DMS153 treated with DMSO at 0.1 percent for 48 hours (cell line): Measurements from ENCODE around the gene EXOG.

Experiments
- DNase-seq: peaks from one replicate; lab custom pipeline; 2025; ENCODE audit not compliant: unreplicated experiment; lab: John Stamatoyannopoulos, UW

Gene EXOG

GRCh38 chr3:38472342-38472741, 23.8 kb upstream of the EXOG start:
- DNase-seq: no peak

- DNase-seq: no peak
Measured at GRCh38 chr3:38473229-38473628, 22.9 kb upstream of the EXOG start.

GRCh38 chr3:38474928-38475605, 21.1 kb upstream of the EXOG start:
- DNase-seq: no peak

GRCh38 chr3:38475716-38476115, 20.4 kb upstream of the EXOG start:
- DNase-seq: no peak

DNA sequence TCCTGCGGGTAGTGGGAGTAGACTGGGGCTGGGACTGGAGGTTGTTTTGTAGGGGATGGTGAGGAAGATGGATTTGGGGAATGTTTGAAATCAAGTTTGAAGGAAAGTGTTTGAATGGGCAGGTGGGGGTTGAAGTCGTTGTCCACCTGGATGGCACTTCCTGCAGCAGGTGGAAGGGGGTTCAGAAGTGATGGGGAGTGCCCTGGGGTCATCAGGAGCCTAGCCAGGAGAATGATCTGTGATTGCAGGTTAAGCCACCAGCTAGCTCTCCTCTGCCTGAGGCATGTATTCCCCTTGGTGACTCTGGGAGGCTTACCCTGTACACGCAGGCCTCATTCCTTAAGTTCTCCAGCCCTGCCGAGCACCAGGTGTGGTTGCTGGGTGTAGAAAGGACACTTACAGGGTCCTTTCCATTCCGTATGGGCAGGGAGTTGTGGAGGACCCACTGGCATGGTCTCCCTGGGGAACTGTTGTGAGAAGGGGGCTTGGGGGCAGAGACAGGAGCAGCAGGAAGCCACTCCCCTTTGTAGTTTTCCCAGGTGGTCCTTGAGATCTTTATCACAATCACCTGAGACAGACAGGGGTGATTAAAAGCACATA, 19.9 kb upstream of the EXOG start:
- DNase-seq: no peak

DNA sequence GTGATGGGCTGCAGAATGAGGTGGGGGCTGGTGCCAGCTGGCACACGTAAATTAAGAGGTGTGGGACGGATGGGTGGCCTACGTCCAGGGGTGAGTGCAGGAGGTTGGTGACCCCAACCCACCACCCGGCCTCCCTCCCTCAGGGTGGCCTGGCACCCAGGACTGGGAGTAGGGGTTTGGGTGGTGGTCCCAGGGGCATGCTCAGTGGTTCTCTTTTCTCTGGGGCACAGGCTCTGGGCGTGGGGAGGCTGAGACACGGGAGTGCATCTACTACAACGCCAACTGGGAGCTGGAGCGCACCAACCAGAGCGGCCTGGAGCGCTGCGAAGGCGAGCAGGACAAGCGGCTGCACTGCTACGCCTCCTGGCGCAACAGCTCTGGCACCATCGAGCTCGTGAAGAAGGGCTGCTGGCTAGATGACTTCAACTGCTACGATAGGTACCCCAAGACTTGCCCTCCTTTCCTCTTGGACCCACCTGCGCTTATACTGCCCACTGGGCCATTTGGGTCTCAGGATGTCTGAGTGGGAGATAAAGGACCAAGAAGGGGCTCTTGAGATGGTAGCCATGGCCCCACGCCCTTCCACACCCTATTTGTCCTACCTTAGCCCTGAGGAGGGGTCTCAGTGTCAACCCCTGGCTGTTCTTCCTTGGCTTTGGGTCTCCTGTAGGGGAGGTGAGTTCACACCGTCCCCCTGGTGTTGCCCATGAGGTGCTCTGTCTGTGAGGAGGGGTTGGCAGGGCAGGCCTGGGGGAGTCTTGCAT, 18.9 kb upstream of the EXOG start:
- DNase-seq: no peak

DNA sequence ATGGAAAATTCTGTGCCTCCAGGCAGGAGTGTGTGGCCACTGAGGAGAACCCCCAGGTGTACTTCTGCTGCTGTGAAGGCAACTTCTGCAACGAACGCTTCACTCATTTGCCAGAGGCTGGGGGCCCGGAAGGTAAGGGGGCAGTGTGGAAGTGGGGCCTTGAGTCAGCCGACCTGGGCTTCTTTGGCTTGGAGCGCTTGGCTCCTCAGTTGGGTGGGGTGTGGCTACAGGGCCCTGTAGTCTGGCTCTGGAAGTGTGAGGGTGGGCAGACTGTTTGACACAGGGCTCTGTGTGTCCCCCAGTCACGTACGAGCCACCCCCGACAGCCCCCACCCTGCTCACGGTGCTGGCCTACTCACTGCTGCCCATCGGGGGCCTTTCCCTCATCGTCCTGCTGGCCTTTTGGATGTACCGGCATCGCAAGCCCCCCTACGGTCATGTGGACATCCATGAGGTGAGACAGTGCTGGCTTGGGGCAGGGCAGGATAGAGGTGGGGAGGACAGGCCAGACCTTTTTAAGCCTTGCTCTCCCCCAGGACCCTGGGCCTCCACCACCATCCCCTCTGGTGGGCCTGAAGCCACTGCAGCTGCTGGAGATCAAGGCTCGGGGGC, 18.2 kb upstream of the EXOG start:
- no peak for DNase-seq

DNA sequence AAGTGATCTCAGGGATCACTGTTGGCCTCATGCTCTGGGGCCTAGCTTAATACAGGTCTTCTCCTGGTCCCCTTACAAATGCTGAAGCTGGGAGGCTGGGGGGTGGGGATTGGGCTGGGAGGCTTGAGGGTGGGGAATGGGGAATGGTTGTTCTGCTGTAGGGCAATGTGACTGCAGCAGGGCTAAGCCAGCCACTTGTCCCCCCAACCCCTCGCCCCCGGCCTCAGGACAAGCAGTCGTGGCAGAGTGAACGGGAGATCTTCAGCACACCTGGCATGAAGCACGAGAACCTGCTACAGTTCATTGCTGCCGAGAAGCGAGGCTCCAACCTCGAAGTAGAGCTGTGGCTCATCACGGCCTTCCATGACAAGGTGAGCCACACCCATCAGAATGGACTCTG, 17.2 kb upstream of the EXOG start:
- DNase-seq: no peak

- peak; percentile 3 for DNase-seq
Measured at GRCh38 chr3:38479431-38480092, 16.6 kb upstream of the EXOG start.

DNA sequence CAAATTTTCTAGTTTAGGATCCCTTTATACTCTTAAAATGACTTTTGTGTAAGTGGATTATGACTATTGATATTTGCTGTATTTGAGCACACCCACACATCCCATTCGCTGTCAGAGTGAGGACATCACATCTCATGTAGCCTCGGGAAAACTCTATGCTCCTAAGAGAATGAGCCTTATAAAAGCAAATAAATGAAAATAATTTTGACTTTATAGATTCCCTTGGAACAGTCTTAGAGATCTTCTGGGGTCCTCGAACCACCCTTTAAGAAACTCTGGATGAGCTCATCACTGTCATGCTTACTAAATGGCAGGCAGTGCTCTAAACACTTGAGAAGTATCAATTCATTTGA, 16.1 kb upstream of the EXOG start:
- DNase-seq: no peak

DNA sequence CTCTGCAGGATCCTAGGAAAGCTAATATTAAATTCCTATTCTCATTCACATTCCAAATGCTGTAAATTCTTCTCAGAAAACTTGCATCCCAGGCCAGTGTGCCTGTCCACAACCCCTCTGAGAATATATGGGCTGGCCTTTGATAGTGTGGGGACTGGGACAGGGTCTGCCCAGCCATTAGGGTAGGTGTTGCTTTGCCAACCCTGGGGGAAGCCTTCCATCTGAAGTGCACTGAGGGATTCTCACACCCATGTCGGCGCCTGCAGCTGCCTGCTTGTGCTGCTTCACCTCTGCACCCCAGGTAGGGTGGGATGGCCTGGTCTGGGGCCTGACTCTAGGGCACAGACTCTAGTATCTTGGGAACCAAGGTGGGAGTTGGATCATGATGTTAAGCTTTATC, 15.2 kb upstream of the EXOG start:
- no peak for DNase-seq

GRCh38 chr3:38482951-38483350, 13.2 kb upstream of the EXOG start:
- DNase-seq: no peak

GRCh38 chr3:38487323-38487722, 8.8 kb upstream of the EXOG start:
- DNase-seq: no peak

DNA sequence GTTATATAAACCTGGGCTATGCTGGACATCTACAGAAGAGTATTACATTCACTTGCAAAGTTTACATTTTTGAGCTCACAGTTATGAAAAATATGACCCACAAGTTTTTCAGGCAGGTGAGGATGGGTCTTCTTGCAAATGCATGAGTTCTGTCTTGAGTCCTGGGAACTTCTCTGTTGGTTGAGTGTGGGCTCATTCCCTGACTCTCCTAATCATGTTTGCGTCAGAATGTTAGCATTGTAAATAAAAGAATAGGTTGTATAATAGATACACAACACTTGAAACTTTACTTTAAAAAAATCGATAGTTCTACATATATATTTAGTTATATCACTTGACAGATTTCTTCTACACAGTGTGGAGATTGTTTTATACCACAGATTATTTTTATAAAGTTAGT, 7.2 kb upstream of the EXOG start:
- no peak for DNase-seq

- no peak for DNase-seq
Measured at GRCh38 chr3:38489766-38490165, 6.4 kb upstream of the EXOG start.

- no peak for DNase-seq
Measured at GRCh38 chr3:38490281-38491030, 5.7 kb upstream of the EXOG start.

DNA sequence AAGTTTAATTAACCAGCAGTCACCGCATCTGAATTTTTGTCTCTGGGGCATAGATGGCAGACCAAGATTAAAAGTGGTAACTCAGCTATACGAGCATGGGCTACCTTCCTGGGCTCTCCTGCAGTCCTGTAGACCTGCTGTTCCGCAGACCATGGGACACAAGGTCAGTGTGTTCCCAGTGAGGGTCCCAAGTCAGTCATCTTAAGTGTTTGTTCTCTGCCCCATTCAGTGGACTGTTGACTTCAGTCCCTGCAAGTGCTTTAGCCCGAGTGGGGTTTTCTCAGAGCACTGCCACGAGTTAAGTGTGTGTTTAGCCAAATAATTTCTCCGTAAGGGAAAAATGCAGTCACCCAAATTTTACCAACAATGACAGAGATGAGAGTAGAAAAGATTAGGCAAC, 4.9 kb upstream of the EXOG start:
- DNase-seq: no peak

GRCh38 chr3:38493031-38493430, 3.1 kb upstream of the EXOG start:
- DNase-seq: no peak

GRCh38 chr3:38497031-38497430, 891 bp downstream of the EXOG start:
- DNase-seq: no peak

- DNase-seq: no peak
Measured at GRCh38 chr3:38500688-38501417, 4.7 kb downstream of the EXOG start.
